Fibroblast of pulmonary artery (primary cell): ENCODE results near the gene FGF2.

Experiments
- DNase-seq: peaks from one replicate; pipeline ENCODE4 v3.0.0-alpha.2; 2010; ENCODE audit warnings: low read depth
- H3K4me3 ChIP-seq: replicated peaks from 2 replicates; pipeline ENCODE4 v1.5.1; 2011; ENCODE audit warnings: low read depth, mild to moderate bottlenecking, control low read depth, low read length, moderate library complexity
- TF ChIP-seq, protein P1 (sequence below): IDR thresholded peaks from 2 replicates; pipeline ENCODE4 v1.5.1; 2011; ENCODE audit warnings: mild to moderate bottlenecking, control low read depth, low read length, inconsistent platforms; ENCODE audit errors: missing control alignments

Gene FGF2

DNA sequence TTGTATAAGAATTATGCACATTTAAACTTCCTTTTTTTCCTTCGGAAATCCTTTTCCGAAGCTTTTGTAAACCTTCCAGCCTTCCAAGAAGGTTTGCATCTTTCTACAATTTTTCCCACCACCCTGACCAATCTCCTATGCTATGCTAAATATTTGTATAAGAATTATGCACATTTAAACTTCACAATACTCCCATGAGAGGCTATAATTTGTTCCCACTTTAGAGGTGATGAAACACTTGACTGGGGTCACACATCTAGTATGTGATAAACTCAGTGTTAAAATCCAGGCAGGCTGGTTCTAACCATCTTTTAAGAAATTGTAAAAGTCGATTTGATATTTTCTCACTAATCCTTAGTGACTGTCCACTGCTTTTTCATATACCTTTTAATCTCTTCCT, 73.7 kb downstream of the FGF2 start:
- TF ChIP-seq, protein P1, sequence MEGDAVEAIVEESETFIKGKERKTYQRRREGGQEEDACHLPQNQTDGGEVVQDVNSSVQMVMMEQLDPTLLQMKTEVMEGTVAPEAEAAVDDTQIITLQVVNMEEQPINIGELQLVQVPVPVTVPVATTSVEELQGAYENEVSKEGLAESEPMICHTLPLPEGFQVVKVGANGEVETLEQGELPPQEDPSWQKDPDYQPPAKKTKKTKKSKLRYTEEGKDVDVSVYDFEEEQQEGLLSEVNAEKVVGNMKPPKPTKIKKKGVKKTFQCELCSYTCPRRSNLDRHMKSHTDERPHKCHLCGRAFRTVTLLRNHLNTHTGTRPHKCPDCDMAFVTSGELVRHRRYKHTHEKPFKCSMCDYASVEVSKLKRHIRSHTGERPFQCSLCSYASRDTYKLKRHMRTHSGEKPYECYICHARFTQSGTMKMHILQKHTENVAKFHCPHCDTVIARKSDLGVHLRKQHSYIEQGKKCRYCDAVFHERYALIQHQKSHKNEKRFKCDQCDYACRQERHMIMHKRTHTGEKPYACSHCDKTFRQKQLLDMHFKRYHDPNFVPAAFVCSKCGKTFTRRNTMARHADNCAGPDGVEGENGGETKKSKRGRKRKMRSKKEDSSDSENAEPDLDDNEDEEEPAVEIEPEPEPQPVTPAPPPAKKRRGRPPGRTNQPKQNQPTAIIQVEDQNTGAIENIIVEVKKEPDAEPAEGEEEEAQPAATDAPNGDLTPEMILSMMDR, result no peak
- H3K4me3 ChIP-seq, result no peak overlapping the region
- DNase-seq, result no peak

DNA sequence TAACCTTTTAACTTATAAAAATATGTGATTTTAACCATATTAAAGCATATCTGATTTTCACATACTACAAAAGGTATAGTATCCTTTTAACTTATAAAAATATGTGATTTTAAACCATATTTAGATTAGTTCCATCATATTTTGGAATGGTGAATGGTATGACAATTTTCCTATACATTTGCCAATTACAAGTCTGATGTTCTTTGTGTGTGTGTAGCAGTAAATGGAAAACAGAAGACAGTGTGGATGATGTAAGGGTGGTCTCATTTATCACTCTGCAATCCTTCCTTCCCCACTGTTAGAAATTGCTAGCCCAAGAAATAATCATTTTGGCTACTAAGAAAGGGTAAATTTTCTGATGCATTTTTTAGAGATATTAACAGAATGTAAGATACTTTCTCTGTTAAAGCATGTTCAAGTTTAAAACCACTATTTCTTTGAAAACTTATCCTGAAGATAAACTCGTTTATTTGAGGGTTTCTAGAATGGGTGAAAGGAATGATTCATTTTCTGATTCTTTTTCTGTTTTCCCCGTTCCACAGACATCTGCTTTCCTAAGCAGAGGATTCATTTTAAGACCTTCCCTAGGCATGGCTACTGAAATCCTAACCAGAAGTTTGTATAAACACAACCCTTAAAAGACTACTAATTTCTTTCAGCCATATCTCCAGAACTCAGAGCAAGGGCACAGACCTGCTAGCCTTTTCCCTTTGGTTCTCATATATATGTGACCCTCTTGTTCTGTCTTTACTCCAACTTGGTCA, 74.8 kb downstream of the FGF2 start:
- H3K4me3 ChIP-seq, result no peak overlapping the region
- DNase-seq, result no peak
- TF ChIP-seq, protein P1, result no peak

DNA sequence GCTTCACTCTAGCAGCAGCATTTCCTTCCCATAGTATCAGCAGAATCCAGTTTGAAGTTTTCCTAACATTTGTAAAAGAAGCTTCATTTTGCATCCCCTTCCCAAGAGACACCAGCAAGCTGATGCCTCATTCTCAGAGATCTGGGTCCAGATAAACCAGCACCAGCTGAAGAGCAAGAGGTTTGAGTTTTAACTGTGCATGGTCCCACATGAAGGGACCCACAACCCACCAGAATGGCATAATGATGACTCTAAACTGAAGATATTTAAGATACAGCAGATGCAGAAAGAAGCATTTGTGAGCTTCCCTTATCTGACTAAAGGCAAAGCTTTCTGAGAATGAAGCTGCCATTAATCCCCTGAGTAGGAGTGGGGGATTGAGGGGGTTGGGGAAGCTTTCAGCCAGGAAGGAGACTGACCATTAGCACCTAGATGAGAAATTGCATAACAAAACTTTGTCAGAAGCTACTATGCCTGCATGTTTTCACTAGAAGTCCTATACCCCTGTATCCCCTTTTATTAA, 77.2 kb downstream of the FGF2 start:
- H3K4me3 ChIP-seq, result no peak overlapping the region
- TF ChIP-seq, protein P1, result no peak
- no peak for DNase-seq

DNA sequence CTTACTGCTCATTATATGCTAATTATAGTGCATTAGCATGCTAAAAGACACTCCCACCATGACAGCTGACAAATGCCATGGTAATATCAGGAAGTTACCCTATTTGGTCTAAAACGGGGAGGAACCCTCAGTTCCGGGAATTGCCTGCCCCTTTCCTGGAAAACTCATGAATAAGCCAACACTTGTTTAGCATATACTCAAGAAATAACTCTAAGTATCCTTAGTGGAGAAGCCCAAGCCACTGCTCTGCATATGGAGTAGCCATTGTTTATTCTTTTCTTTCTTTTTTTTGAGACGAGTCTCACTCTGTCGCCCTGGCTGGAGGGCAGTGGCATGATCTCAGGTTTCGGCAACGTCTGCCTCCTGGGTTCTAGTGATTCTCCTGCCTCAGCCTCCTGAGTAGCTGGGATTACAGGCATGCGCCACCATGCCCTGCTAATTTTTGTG, 80.3 kb downstream of the FGF2 start:
- no peak for DNase-seq
- no peak overlapping the region for H3K4me3 ChIP-seq
- TF ChIP-seq, protein P1, result no peak

DNA sequence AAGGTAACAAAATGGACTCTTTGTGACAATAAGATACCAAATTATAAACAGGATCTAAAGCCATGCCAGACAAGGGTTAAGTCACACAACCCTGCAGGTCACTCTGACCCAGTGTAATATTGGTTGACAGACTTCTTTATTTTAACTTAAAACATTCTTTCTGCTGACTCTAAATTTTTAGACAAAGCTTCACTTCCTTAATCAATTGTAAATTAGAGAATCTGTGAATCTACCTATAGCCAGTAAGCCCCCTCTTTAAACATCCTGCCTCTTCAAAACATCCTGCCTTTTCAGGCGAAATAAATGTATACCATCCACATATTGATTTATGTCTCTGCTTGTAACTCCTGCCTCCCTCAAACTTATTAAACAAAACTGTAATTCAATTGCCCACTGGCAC, 81.6 kb downstream of the FGF2 start:
- no peak for DNase-seq
- TF ChIP-seq, protein P1, result no peak
- no peak overlapping the region for H3K4me3 ChIP-seq

DNA sequence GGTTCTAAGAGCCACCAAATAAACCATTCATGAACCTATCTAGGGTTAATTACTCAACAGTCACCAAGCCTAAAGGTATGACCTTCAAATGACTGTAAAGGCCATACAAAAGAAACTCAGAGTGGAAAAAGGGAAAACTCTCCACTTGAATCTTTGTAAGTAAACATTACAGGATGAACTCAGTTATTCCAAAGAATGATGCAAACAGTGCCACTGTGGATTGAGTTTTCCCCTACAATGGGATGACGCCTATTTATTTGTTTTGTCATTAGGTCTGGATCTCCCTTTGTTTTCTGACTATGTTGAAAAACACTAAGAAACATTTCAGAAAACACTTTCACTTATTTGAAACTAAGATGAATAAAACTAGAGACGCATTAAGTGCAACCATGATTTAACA, 83.1 kb downstream of the FGF2 start:
- TF ChIP-seq, protein P1, result no peak

DNA sequence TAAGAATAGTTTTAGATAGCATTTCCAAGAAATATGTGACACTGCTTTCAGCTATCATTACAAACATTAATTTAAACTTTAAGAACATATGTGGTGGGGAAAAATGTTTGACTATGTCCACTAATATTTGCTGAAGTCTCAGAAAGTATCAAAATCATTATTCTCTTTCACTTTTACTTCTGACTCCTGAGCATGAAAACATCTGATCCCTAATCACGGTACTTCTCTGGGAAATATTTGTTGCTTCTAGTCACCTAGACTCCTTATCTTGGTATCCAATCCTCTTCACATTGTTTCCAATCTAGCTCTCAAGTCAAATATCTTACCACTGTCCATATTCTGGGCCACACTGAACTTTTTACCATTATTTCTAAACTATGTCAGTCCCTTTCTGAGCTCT, 85.0 kb downstream of the FGF2 start:
- TF ChIP-seq, protein P1, result no peak
- no peak overlapping the region for H3K4me3 ChIP-seq
- DNase-seq, result no peak

More for the DNA sequence above, 83.1 kb downstream of the FGF2 start:
- H3K4me3 ChIP-seq, result no peak overlapping the region
- DNase-seq, result no peak
